H1 (cell line): Measurements from ENCODE around the gene TMEM126B. TPM values are rescaled to one million over a fixed set of nuclear protein-coding genes. Genes with fewer than 3 reads are reported as not detected.

ENCODE experiments used
- CTCF ChIA-PET: fragments of 300-600 bp; sonication (Branson Sonifier 250); formaldehyde crosslinking; loops from one replicate; lab custom pipeline; 2021; ENCODE audit not compliant: partially characterized antibody; lab: Charles Lee
- POLR2A ChIA-PET: fragments of 300-600 bp; sonication (Branson Sonifier 250); formaldehyde crosslinking; loops from one replicate; lab custom pipeline; 2021; ENCODE audit warnings: inconsistent platforms; ENCODE audit not compliant: partially characterized antibody; lab: Charles Lee
- DNase-seq, 2 experiments: peaks; one replicate each; pipeline versions ENCODE4 v3.0.0 to v3.0.0-alpha.2; 2010 to 2022; ENCODE audit warnings: low spot score in 2 of 2, low read depth in 1 of 2, mixed read lengths in 1 of 2
- FAIRE-seq: peaks from 2 replicates; lab custom pipeline; 2011; peaks lifted over from hg19 to GRCh38; lab: Jason Lieb, UNC
- H2AFZ ChIP-seq: 2 replicates; pipeline ENCODE4 v1.8.1; 2012; ENCODE audit warnings: low read length, inconsistent platforms
- H2AK5ac ChIP-seq: 2 replicates; pipeline ENCODE4 v1.6.1; 2013; ENCODE audit warnings: low read depth, low read length
- H2BK120ac ChIP-seq: replicated peaks from 2 replicates; pipeline ENCODE3; 2013; ENCODE audit warnings: low read depth, low read length, inconsistent platforms
- H2BK12ac ChIP-seq: 2 replicates; pipeline ENCODE4 v1.6.1; 2013; ENCODE audit warnings: low read depth, low read length
- H2BK15ac ChIP-seq: 2 replicates; pipeline ENCODE4 v1.6.1; 2013; ENCODE audit warnings: low read length
- H2BK20ac ChIP-seq: 2 replicates; pipeline ENCODE4 v1.6.1; 2013; ENCODE audit warnings: low read length
- H2BK5ac ChIP-seq: 2 replicates; pipeline ENCODE4 v1.6.1; 2013; ENCODE audit warnings: low read depth, low read length
- H3K14ac ChIP-seq: 2 replicates; pipeline ENCODE4 v1.6.1; 2013; ENCODE audit warnings: inconsistent platforms; ENCODE audit not compliant: insufficient read length
- H3K18ac ChIP-seq: 2 replicates; pipeline ENCODE4 v1.6.1; 2013; ENCODE audit warnings: low read length; ENCODE audit errors: extremely low read depth
- H3K23ac ChIP-seq: 2 replicates; pipeline ENCODE4 v1.6.1; 2013; ENCODE audit warnings: inconsistent platforms; ENCODE audit not compliant: insufficient read length
- H3K23me2 ChIP-seq: 2 replicates; pipeline ENCODE4 v1.6.1; 2013; ENCODE audit warnings: low read depth, low read length
- H3K27ac ChIP-seq: 2 replicates; pipeline ENCODE4 v1.6.1; 2011; ENCODE audit warnings: low read depth, low read length, inconsistent platforms
- H3K27me3 ChIP-seq, 4 experiments: replicated peaks in 1 of 4; 1 replicate in 1 of 4; 2 replicates in 3 of 4; pipeline versions ENCODE4 v1.6.1 to v1.8.1; 2011 to 2013; ENCODE audit warnings: low read length in 3 of 4, mild to moderate bottlenecking in 3 of 4, inconsistent platforms in 2 of 4, mixed read lengths in 2 of 4, moderate library complexity in 1 of 4; ENCODE audit not compliant: control insufficient read depth in 3 of 4, insufficient read depth in 3 of 4; ENCODE audit errors: extremely low read depth in 1 of 4
- H3K36me3 ChIP-seq, 4 experiments: 2 replicates each; pipeline versions ENCODE4 v1.6.1 to v1.8.1; 2011 to 2013; ENCODE audit warnings: mild to moderate bottlenecking in 4 of 4, low read length in 3 of 4, moderate library complexity in 2 of 4, control low read depth in 1 of 4, inconsistent platforms in 1 of 4; ENCODE audit not compliant: insufficient read depth in 4 of 4, control insufficient read depth in 2 of 4
- H3K4ac ChIP-seq: replicated peaks from 2 replicates; pipeline ENCODE3; 2013; ENCODE audit warnings: low read length, low read depth, mixed read lengths, inconsistent platforms; ENCODE audit not compliant: insufficient read length
- H3K4me1 ChIP-seq, 4 experiments: replicated peaks in 1 of 4; 1 replicate in 1 of 4; 2 replicates in 3 of 4; pipeline versions ENCODE4 v1.6.1 to v1.8.1; 2011 to 2013; ENCODE audit warnings: low read length in 3 of 4, inconsistent platforms in 2 of 4, mixed read lengths in 1 of 4; ENCODE audit not compliant: insufficient read depth in 4 of 4, control insufficient read depth in 3 of 4
- H3K4me2 ChIP-seq, 2 experiments: 2 replicates each; pipeline versions ENCODE4 v1.6.1 to v1.8.1; 2011 to 2013; ENCODE audit warnings: low read depth in 2 of 2, low read length in 2 of 2, control low read depth in 1 of 2, inconsistent platforms in 1 of 2, mild to moderate bottlenecking in 1 of 2; ENCODE audit not compliant: insufficient read depth in 1 of 2
- H3K4me3 ChIP-seq, 4 experiments: fragments of 200-600, 300-600 bp in 1 of 4; sonication (generic), shearing (Covaris generic), sonication (Bioruptor Twin) in 1 of 4; 2 replicates each; pipeline versions ENCODE4 v1.5.1 to v1.8.1; 2011 to 2016; ENCODE audit warnings: low read length in 4 of 4, low read depth in 3 of 4, control low read depth in 2 of 4, inconsistent platforms in 2 of 4, mild to moderate bottlenecking in 2 of 4, mixed read lengths in 1 of 4, moderate library complexity in 1 of 4; ENCODE audit not compliant: insufficient read depth in 2 of 4; ENCODE audit errors: extremely low read depth in 1 of 4
- H3K56ac ChIP-seq: replicated peaks from 2 replicates; pipeline ENCODE3; 2013; ENCODE audit warnings: low read depth, mild to moderate bottlenecking, mixed read lengths, low read length, inconsistent platforms; ENCODE audit not compliant: insufficient read length
- H3K79me1 ChIP-seq: 2 replicates; pipeline ENCODE4 v1.6.1; 2013; ENCODE audit warnings: low read depth, low read length, control low read depth
- H3K79me2 ChIP-seq, 2 experiments: 2 replicates each; pipeline versions ENCODE4 v1.6.1 to v1.8.1; 2012 to 2013; ENCODE audit warnings: low read length in 2 of 2, mild to moderate bottlenecking in 2 of 2, inconsistent platforms in 1 of 2; ENCODE audit not compliant: insufficient read depth in 2 of 2, control insufficient read depth in 1 of 2
- H3K9ac ChIP-seq, 4 experiments: replicated peaks in 1 of 4; 1 replicate in 1 of 4; 2 replicates in 3 of 4; pipeline versions ENCODE4 v1.6.1 to v1.8.1; 2011 to 2013; ENCODE audit warnings: low read depth in 3 of 4, low read length in 3 of 4, control low read depth in 2 of 4, mild to moderate bottlenecking in 2 of 4, moderate library complexity in 2 of 4, inconsistent platforms in 1 of 4; ENCODE audit errors: extremely low read depth in 1 of 4
- H3K9me3 ChIP-seq, 2 experiments: 2 replicates each; pipeline versions ENCODE4 v1.6.1 to v1.8.1; 2012 to 2013; ENCODE audit warnings: mild to moderate bottlenecking in 2 of 2, moderate library complexity in 2 of 2, control low read depth in 1 of 2, inconsistent platforms in 1 of 2, low read depth in 1 of 2, low read length in 1 of 2, mixed read lengths in 1 of 2; ENCODE audit not compliant: insufficient read depth in 2 of 2
- H4K20me1 ChIP-seq, 2 experiments: replicated peaks in 1 of 2; 2 replicates each; pipeline versions ENCODE3 to v1.8.1; 2011 to 2013; ENCODE audit warnings: inconsistent platforms in 2 of 2, low read length in 2 of 2, mild to moderate bottlenecking in 1 of 2; ENCODE audit not compliant: insufficient read depth in 2 of 2, control insufficient read depth in 1 of 2
- H4K5ac ChIP-seq: 2 replicates; pipeline ENCODE4 v1.6.1; 2013; ENCODE audit warnings: low read length, low read depth, mixed read lengths, inconsistent platforms; ENCODE audit not compliant: insufficient read length
- H4K8ac ChIP-seq: 2 replicates; pipeline ENCODE4 v1.8.0; 2013; ENCODE audit warnings: mild to moderate bottlenecking, moderate library complexity, low read length, inconsistent platforms; ENCODE audit not compliant: insufficient read depth; ENCODE audit errors: extremely low read depth
- H4K91ac ChIP-seq: replicated peaks from 2 replicates; pipeline ENCODE3; 2013; ENCODE audit warnings: low read length, mixed read lengths, inconsistent platforms; ENCODE audit not compliant: insufficient read length
- NRF1 ChIP-seq: IDR thresholded peaks from 2 replicates; pipeline ENCODE4 v1.6.1; 2011; ENCODE audit warnings: mild to moderate bottlenecking, low read depth, low read length, improper control_type of control experiment
- SAP30 ChIP-seq: fragments of 300-600 bp; sonication (generic); IDR thresholded peaks from 2 replicates; pipeline ENCODE4 v1.7.1; 2012; ENCODE audit warnings: low read length, moderate library complexity, mild to moderate bottlenecking, inconsistent platforms; ENCODE audit not compliant: insufficient read depth, insufficient replicate concordance
- SIN3A ChIP-seq, 2 experiments: IDR thresholded peaks in 1 of 2; conservative IDR thresholded peaks in 1 of 2; 2 replicates each; pipeline ENCODE4 v1.6.1; 2011 to 2012; ENCODE audit warnings: low read length in 2 of 2, improper control_type of control experiment in 1 of 2, low read depth in 1 of 2, mild to moderate bottlenecking in 1 of 2
- WGBS, 2 experiments: shearing (Covaris generic) in 1 of 2; methylation state at CpG; one replicate each; pipeline versions ENCODE4 v1.1.6 to v1.1.7; 2013 to 2015; ENCODE audit warnings: low lambda C conversion rate in 2 of 2, mixed read lengths in 2 of 2, inconsistent platforms in 1 of 2, low coverage in 1 of 2, missing lambda C conversion rate in 1 of 2; ENCODE audit not compliant: insufficient replicate concordance in 2 of 2, insufficient coverage in 1 of 2, insufficient read length in 1 of 2; ENCODE audit errors: extremely low coverage in 1 of 2, missing lambda C conversion rate in 1 of 2; 5-methylcytosine and 5-hydroxymethylcytosine counted together
- polyA plus RNA-seq, 7 experiments: library from polyadenylated mRNA; depleted of rRNA in 3 of 7; stranded (reverse) in 5 of 7; unstranded in 2 of 7; fragments of >200 nt in 5 of 7; fragments of 200-250 nt in 2 of 7; gene quantifications; 1 replicate in 5 of 7; 2 replicates in 1 of 7; 4 replicates in 1 of 7; pipeline versions ENCODE4 v1.2.1 to v1.2.3, GENCODE V29; 2011 to 2013; ENCODE audit warnings: missing spikeins in 2 of 7, mixed read lengths in 2 of 7
- total RNA-seq: library from RNA; stranded (reverse); fragmentation: NEBNext Ultra II Directional; extraction: Animal tissue kit (Norgen Biotek cat#: 25700); gene quantifications from 2 replicates; pipeline ENCODE4 v1.2.1, GENCODE V29; 2021
- TF ChIP-seq, protein P1 (sequence below): IDR thresholded peaks from 2 replicates; pipeline ENCODE4 v1.6.1; 2012; ENCODE audit warnings: inconsistent platforms

The TMEM126B gene
- total and polyA plus RNA-seq, 2 of the 8 experiments (the other 6 are each of a cell fraction or from before 2014, with no cell fraction given) = 85.6 to 101 TPM

DNA sequence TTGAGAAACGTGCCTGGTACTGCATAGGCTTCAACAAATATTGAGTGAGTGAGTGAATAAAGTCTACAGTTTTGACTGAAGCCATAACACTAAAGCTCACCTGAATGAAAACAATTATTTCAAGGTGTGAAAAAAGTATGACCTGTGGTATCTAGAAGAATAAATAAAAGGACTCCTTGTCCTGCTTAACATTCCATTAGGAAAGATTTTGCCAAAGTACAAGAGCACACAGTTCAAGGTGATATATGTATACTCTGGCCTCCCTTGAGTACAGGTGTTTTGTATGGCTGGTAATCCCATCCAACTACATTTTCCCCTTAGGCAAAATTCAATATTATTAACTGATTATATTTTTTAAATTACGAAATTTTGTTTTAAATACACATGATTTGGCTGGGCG, 38.3 kb downstream of the TMEM126B start:
- Histone ChIP-seq H3K4me1 (peaks cover 0 to 3% (median 0%) of the 10 kb centered on the region in 4 experiments; a peak in 3 of 7 replicates), H2AK5ac (no peak overlapping the region), H3K79me2 (peaks cover 21 to 32% of the 10 kb centered on the region in 2 experiments), H2BK20ac (no peak overlapping the region), H3K36me3 (peaks cover 0 to 13% (median 1%) of the 10 kb centered on the region in 4 experiments; a peak in 3 of 8 replicates), H3K23me2 (peaks cover 3% of the 10 kb centered on the region; the same call in 1 of the 2 replicates), H3K9ac (no peak overlapping the region), H3K4me3 (no peak overlapping the region), H4K91ac (no peak overlapping the region), H2AFZ (no peak overlapping the region), H3K27ac (no peak overlapping the region), H3K79me1 (no peaks in the 10 kb centered on the region), H4K8ac (no peak overlapping the region), H3K9me3 (peaks cover 2% of the 10 kb centered on the region in 2 experiments; a peak in 1 of 4 replicates), H2BK15ac (no peak overlapping the region), H2BK5ac (no peak overlapping the region), H3K4me2 (no peak overlapping the region), H3K4ac (no peak overlapping the region), H3K18ac (no peak overlapping the region), H3K23ac (no peak overlapping the region), H4K5ac (no peak overlapping the region), H3K56ac (no peak overlapping the region), H3K27me3 (no peaks in the 10 kb centered on the region), H3K14ac (no peak overlapping the region), H2BK120ac (no peak overlapping the region), H2BK12ac (no peak overlapping the region), H4K20me1 (peaks cover 15 to 20% of the 10 kb centered on the region in 2 experiments)
- DNase-seq (no peak), FAIRE-seq (no peak)
- TF ChIP-seq SIN3A (conservative IDR thresholded peaks at IDR 0.05 in 1 of 2, IDR thresholded peaks at IDR 0.05 in 1 of 2; ENCODE audit: low read depth in 1 of 2, low read length in 2 of 2) (no peak), SAP30 (no peak), NRF1 (no peak)
- TF ChIP-seq, protein P1, sequence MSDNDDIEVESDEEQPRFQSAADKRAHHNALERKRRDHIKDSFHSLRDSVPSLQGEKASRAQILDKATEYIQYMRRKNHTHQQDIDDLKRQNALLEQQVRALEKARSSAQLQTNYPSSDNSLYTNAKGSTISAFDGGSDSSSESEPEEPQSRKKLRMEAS = no peak
- ChIA-PET CTCF (no interaction called here), POLR2A (no interaction called here)
- 90% methylated on average over 3 of the region's 3 CpGs; no CpG with 5 or more reads in 1 of the 2 experiments for WGBS, 2 experiments
